Endodermal cell (in vitro differentiated cells): ENCODE results near the gene PRPF6. TPM values are rescaled to one million over a fixed set of nuclear protein-coding genes. Genes with fewer than 3 reads are reported as not detected.

Experiments
- DNase-seq: peaks from one replicate; pipeline ENCODE4 v3.0.0-alpha.2; 2017
- H3K27ac ChIP-seq: 2 replicates; pipeline ENCODE4 v1.5.1; 2013; ENCODE audit warnings: mild to moderate bottlenecking, low read depth, low read length, moderate library complexity
- H3K27me3 ChIP-seq: 2 replicates; pipeline ENCODE4 v1.6.1; 2013; ENCODE audit warnings: mild to moderate bottlenecking, low read length, moderate library complexity; ENCODE audit not compliant: insufficient read depth, control insufficient read depth, poor library complexity, severe bottlenecking
- H3K36me3 ChIP-seq: 2 replicates; pipeline ENCODE4 v1.7.0; 2013; ENCODE audit warnings: mild to moderate bottlenecking, low read length, moderate library complexity; ENCODE audit not compliant: control insufficient read depth, insufficient read depth
- H3K4me1 ChIP-seq: one replicate; pipeline ENCODE4 v1.7.0; 2013; ENCODE audit warnings: low read length; ENCODE audit not compliant: control insufficient read depth, insufficient read depth
- H3K4me3 ChIP-seq: 2 replicates; pipeline ENCODE4 v1.5.1; 2013; ENCODE audit warnings: mild to moderate bottlenecking, low read length, moderate library complexity
- H3K9ac ChIP-seq: 2 replicates; pipeline ENCODE4 v1.6.1; 2013; ENCODE audit warnings: mild to moderate bottlenecking, low read length, moderate library complexity; ENCODE audit not compliant: poor library complexity, severe bottlenecking; ENCODE audit errors: extremely low read depth
- H3K9me3 ChIP-seq: 2 replicates; pipeline ENCODE4 v1.6.1; 2013; ENCODE audit warnings: mild to moderate bottlenecking, low read length, moderate library complexity; ENCODE audit not compliant: control insufficient read depth
- H3K27ac Mint-ChIP-seq: 2 replicates; pipeline ENCODE4 v1.8.0; 2020; ENCODE audit warnings: mixed read lengths
- H3K27me3 Mint-ChIP-seq: 2 replicates; pipeline ENCODE4 v1.8.0; 2021; ENCODE audit warnings: mild to moderate bottlenecking, mixed read lengths; ENCODE audit not compliant: insufficient read depth
- H3K36me3 Mint-ChIP-seq: 2 replicates; pipeline ENCODE4 v1.8.0; 2020; ENCODE audit warnings: low read depth, mixed read lengths
- H3K4me1 Mint-ChIP-seq: 2 replicates; pipeline ENCODE4 v1.8.0; 2020; ENCODE audit warnings: mixed read lengths
- H3K4me3 Mint-ChIP-seq: 2 replicates; pipeline ENCODE4 v1.8.0; 2020; ENCODE audit warnings: mild to moderate bottlenecking, moderate library complexity, mixed read lengths
- H3K9me3 Mint-ChIP-seq: 2 replicates; pipeline ENCODE4 v1.8.0; 2020; ENCODE audit warnings: mild to moderate bottlenecking, mixed read lengths
- CTCF ChIP-seq: fragments of 200-600 bp; sonication (generic); conservative IDR thresholded peaks from 2 replicates; pipeline ENCODE4 v1.5.0; 2021; ENCODE audit warnings: antibody characterized with exemption, mild to moderate bottlenecking
- WGBS, 2 experiments: methylation state at CpG; one replicate each; pipeline versions ENCODE4 v1.1.5 to v1.1.7; 2013; ENCODE audit warnings: missing lambda C conversion rate in 2 of 2, mixed read lengths in 1 of 2; ENCODE audit not compliant: insufficient coverage in 1 of 2, insufficient read length in 1 of 2; 5-methylcytosine and 5-hydroxymethylcytosine counted together
- total RNA-seq, 2 donors: library from RNA; stranded (reverse); fragmentation: NEBNext Ultra II Directional in 1 of 2; extraction: Animal tissue kit (Norgen Biotek cat#: 25700) in 1 of 2; gene quantifications; 2 replicates in 1 of 2; 3 replicates in 1 of 2; pipeline ENCODE4 v1.2.1, GENCODE V29; 2021

PRPF6 gene
- total RNA-seq, 2 donors from 2014 or later: 73.3 to 73.9 TPM

GRCh38 chr20:63935447-63935846 lies 45.5 kb upstream of the PRPF6 start:
- no peaks in the 10 kb centered on the region for H3K27me3 Mint-ChIP-seq
- WGBS, 2 experiments: 93 to 97% methylated on average over 5 to 9 of the region's 9 CpGs
- peaks cover 33% of the 10 kb centered on the region for H3K36me3 Mint-ChIP-seq
- H3K4me1 Mint-ChIP-seq: no peaks in the 10 kb centered on the region
- Histone ChIP-seq H3K36me3 (peaks cover 47% of the 10 kb centered on the region), H3K4me1 (no peaks in the 10 kb centered on the region), H3K27me3 (no peaks in the 10 kb centered on the region), H3K9me3 (no peaks in the 10 kb centered on the region), H3K27ac (no peak overlapping the region), H3K4me3 (no peak overlapping the region), H3K9ac (no peak overlapping the region)
- peak overlapping the region; percentile 16 for H3K27ac Mint-ChIP-seq
- H3K4me3 Mint-ChIP-seq: no peak overlapping the region
- no peak for DNase-seq
- H3K9me3 Mint-ChIP-seq: no peaks in the 10 kb centered on the region
- no peak for TF ChIP-seq CTCF

- no peaks in the 10 kb centered on the region for H3K9me3 ChIP-seq
- DNase-seq: peak; percentile 36
- no peak for TF ChIP-seq CTCF
- no peak overlapping the region for H3K27ac Mint-ChIP-seq
- H3K4me1 Mint-ChIP-seq: no peaks in the 10 kb centered on the region
- H3K4me3 ChIP-seq: no peak overlapping the region
- no peaks in the 10 kb centered on the region for H3K27me3 Mint-ChIP-seq
- no peaks in the 10 kb centered on the region for H3K4me1 ChIP-seq
- WGBS, 2 experiments: 90 to 92% methylated on average over 14 of the region's 14 CpGs
- no peak overlapping the region for H3K9ac ChIP-seq
- H3K27me3 ChIP-seq: no peaks in the 10 kb centered on the region
- no peaks in the 10 kb centered on the region for H3K9me3 Mint-ChIP-seq
- no peak overlapping the region for H3K4me3 Mint-ChIP-seq
- H3K27ac ChIP-seq: no peak overlapping the region
- H3K36me3 Mint-ChIP-seq: peaks cover 16% of the 10 kb centered on the region
- H3K36me3 ChIP-seq: peaks cover 31% of the 10 kb centered on the region
Observed at GRCh38 chr20:63937596-63937995, 43.3 kb upstream of the PRPF6 start.

- peaks cover 30% of the 10 kb centered on the region for H3K36me3 ChIP-seq
- Mint-ChIP-seq H3K4me3 (no peak overlapping the region), H3K4me1 (no peaks in the 10 kb centered on the region), H3K9me3 (no peaks in the 10 kb centered on the region), H3K27me3 (no peaks in the 10 kb centered on the region), H3K27ac (no peak overlapping the region), H3K36me3 (peaks cover 20% of the 10 kb centered on the region)
- WGBS, 2 experiments: 98 to 99% methylated on average over 26 to 31 of the region's 33 CpGs
- TF ChIP-seq CTCF: no peak
- H3K27me3 ChIP-seq: no peaks in the 10 kb centered on the region
- no peak overlapping the region for H3K9ac ChIP-seq
- no peak overlapping the region for H3K27ac ChIP-seq
- H3K9me3 ChIP-seq: no peaks in the 10 kb centered on the region
- DNase-seq: no peak
- no peaks in the 10 kb centered on the region for H3K4me1 ChIP-seq
- H3K4me3 ChIP-seq: no peak overlapping the region
Observed at GRCh38 chr20:63939061-63939935, 41.6 kb upstream of the PRPF6 start.
